HTR-8/SVneo (cell line): ENCODE results near the gene RASGEF1C.

ENCODE experiments used
- DNase-seq: peaks from one replicate; pipeline ENCODE4 v3.0.0; 2011; ENCODE audit warnings: low spot score, mixed read lengths; ENCODE audit not compliant: insufficient read length
- FAIRE-seq: peaks from 2 replicates; lab custom pipeline; 2011; peaks lifted over from hg19 to GRCh38; lab: Jason Lieb, UNC

Gene RASGEF1C

DNA sequence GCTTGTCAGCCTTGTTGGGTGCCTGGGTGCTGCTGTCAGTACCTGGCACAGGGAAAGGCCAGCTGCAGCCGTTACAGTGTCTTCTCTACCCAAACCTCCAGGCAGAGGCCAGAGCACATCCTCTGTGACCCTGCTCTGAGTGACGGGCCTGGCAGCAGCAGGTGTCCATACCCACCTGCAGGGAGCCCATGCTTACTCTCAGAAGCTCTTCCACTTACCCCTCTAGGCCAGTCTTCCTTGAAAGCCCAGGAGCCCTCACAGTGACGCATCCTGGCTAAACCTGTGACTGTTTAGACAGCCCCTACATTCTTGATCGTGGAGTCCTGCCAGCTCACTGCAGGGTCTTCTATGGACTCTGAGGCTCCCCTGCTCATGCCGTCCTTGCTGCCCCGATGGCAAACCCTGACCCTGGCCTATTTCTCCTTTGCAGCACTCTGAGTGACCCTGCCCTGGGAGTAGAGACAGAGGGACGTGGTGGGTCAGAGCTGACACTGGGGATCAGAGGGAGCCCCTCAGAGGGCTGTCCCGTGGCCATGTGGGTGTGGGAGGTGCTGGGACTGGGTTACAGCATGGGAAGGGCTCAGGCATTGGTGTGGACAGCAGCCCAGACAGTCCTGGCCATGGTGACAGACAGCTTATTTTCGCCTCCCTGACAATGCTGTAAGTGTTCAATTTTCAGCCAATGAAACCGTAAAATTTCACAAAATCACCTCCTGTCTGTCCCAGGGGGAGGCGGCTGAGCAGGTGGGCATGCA is 69.9 kb downstream of the RASGEF1C start:
- DNase-seq: no peak

DNA sequence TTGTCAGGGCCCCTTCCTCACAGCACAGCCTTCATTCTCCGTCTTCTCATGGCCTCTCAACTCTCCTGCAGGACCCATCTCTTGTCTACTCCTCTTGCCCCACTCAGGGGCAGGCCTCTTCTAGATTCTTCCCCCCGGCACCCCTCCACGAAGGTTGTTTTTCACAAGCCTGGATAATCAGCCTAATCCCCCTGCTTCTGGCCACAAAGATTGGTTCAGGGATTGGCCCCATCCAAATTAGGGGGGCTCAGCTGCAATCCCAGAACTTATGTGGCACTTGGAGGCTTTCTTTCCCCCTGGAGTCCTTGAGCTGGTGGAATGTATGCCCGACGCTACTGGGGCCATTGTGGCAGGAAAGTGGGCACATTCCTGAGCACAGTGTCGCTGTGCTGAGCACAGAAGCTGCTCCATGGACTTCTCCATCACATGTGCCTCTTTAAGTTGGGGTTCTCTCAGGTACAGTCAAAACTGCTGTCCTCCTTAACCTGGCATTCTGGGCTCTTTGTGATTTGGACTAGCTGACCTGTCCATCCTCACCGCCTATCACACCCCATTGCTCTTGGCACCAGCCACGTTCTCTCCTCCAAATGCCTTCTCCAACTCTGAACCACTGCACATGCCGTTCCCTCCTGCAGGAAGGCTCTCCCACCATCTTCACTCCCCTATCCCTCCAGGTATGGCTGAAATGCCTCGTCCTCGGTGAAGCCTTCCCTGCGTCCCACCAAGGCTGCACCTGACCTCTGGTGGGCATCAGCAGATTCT is 70.6 kb downstream of the RASGEF1C start:
- no peak for FAIRE-seq
- DNase-seq: no peak

More for the DNA sequence above, 69.9 kb downstream of the RASGEF1C start:
- no peak for FAIRE-seq

DNA sequence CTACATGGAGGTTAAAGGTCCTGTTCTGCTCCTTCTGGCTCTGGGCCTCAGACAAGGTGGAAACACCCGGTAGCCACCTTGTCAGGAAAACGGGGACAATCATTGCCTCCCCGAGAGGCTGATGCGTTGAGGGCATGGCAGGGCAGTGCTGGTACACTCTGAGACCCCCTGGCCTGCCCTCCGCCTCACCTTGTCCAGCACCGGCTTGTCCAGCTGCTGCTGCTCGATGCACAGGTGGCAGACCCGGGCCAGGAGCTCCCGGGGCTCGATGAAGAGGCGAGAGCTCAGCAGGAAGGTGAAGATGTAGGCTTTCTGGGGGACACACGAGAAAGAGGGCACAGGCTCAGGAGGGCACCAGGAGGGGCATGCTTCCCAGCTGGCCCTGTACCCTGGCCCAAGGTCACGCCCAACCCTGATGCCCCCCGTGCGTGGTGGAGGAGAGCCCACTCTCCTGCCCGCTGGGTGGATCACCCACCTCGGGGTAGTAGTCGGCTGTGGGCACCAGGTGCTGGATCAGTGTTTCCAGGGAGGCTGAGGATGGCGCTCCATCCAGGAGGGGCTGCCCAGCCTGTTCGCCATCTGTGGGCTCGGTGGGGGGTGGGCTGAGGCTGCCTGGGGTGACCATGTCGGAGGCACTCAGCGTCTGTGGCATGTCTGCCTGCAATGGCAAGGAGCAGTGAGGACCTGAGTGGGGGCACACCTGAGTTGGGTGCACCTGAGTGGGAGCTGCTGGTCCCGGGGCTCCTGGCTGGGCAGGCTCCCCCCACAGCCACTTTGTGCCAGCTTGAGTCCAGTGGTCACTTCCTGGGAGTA is 71.4 kb downstream of the RASGEF1C start:
- FAIRE-seq: no peak
- DNase-seq: no peak

DNA sequence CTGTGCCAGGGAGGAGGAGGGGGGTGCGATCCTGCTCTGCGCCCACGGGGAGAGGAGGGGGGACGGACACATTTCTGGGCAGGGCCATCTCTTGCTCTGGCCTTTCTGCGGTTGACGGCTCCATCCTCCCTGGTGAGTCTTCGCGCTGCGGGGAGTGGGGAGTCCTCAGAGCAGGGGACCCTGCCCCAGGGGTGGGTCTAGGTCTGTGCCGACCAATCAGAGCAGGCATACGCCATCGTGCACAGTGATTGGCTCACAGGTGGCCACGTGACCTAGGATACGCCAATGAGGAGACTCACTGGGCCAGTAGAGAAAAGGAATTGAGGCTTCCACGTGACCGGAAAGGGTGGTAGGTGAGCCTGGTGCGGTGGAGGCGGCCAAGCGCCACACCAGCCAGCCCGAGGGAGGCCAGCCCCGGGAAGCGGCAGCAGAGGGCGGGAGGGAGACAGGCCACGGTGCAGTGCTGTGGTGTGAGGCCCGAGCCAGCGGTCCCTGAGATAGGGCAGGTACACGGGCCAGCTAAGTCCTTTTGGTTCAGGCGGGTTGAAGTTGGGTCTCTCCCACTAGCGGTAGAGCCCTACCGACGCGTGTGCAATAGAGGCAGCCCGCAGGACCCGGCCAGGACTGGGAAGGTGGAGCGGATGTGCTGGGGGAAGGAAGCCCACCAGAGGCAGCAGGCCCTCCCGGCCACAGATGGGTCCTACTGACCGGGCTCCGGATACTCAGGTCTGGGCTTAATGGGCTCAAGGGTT is 72.2 kb downstream of the RASGEF1C start:
- FAIRE-seq: no peak
- DNase-seq: no peak

DNA sequence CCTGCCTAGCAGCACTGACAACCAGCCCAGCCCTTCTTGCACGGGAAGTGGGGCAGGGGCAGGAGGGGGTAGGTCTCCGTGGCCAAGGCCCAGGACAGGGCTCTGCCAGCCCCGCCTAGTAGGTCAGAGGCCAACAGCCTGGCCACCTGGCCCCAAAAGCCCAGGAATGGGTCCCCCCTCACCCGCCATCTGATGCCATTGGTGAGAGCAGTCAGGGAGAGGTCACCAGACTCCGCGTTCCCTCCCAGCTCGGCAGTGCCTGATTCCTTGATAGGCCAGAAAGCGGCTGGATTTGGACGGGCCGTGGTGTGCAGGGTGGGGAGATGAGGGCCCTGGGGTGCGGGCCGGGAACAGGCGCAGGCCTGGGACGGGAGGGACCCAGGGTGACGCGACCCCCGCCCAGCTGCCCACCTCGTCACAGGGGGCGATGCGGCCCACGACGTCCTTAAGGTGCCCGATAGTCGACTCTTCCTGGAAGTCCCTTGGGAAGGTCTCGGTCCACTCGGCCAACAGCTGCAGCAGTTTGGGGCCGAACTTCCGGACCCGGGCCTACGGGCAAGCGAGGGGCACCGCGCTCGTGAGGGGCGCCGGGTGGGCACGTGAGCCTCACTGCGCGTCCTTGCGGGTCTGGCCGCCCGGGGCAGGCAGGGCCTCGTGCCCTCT is 72.9 kb downstream of the RASGEF1C start:
- DNase-seq: no peak

DNA sequence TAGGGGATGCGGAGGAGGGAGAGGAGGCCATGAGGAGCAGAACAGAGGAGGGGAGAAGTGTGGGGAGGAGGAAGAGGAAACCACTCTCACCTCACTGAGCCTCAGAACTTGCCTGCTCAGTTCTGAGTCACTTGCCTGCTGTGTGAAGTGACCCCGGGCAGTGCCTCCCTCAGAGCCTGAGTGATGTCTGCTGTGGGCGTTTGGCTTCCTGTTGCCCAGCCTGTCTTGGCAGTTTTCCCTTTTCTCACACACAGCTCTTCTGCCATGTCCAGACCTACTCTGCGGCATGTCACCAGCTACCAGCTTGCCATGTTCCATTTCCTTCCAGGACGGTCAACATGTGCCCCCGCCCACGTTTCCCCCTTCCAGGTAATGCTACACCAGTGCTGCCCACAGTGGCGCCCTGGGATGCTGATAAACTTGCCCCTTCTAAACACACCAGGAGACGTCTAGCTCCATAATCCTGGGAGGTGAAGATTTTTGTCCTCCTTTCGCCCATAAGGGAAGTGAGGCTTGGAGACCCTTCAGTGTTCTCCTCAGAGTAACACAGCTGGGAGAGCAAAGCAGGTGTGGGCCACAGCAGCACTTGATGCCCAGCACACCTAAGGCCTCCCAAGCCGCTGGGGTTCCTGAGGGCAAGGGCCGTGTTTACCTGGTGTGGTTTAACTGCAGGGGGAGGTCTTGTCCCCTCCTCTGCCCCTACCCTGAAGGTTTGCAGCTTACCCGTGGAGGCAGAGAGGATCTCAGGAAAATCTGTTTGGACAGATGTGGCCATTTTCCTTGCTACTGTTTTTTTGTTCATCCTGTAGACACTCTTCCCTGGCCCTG is 73.7 kb downstream of the RASGEF1C start:
- FAIRE-seq (peak; percentile 67), DNase-seq (peak; percentile 71)

More for the DNA sequence above, 72.9 kb downstream of the RASGEF1C start:
- FAIRE-seq: no peak

DNA sequence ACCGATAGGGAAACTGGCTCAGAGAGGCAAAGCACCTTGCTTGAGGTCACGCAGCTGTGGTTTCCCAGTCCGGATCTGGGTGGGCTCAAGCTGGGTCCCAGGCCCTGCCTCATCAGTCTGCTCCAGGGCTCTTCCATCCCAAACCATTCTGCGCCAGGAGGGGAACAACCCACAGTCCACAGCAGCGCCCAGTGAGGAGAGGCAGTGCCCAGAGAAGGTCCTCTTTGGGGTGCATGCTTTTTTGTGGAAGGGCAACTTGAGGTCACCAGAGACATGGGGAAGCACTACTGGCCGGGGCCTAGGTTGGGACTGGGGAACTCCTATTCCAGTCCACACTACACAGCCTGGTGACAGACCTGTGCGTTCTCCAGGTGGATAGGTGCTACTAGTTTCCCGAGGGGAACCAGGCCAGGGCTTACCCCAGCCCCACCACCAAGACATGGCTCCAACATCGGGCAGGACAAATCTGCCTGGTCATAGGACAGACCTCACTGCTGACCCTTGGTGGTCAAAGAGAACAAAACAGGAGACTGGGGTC is 75.0 kb downstream of the RASGEF1C start:
- DNase-seq (no peak), FAIRE-seq (no peak)

DNA sequence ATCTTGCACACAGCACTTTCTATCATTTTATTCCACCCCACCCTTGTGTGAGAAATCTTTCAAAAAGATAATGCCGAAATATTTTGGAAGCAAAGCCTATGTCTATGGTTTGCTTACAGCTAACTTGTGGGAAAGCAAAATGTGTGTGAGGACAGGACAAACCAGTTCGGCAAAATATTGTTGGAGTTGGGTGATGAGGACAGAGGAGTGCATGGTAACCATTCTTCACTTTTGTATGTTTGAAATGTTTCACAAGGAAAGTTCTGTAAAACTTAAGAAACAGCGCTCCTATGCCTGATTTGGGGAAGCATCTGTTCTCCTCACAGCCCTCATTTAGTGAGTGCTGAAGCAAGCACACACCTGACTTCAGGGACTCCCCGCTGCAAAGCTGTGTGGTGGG is 75.5 kb downstream of the RASGEF1C start:
- DNase-seq (no peak), FAIRE-seq (peak; percentile 40)

DNA sequence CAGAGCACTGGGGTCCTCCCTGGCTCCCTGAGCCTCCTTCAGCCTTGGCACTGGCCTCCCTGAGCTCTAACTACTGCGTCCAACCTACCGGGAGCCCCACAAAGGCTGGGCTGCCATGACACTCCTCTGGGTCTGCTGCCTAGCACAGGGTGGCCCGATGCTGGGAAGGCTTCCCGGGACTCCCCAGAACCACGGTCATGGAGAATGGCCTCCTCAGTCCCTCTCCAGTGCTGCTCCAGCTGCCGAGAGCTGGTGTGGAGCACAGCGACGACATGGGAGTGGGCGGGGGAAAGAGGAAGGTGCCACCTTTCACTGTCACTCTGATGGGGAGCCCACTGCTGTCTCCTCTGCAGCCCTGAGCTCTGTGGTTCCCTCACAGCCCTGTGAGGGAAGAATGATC is 76.0 kb downstream of the RASGEF1C start:
- FAIRE-seq: no peak
- no peak for DNase-seq

DNA sequence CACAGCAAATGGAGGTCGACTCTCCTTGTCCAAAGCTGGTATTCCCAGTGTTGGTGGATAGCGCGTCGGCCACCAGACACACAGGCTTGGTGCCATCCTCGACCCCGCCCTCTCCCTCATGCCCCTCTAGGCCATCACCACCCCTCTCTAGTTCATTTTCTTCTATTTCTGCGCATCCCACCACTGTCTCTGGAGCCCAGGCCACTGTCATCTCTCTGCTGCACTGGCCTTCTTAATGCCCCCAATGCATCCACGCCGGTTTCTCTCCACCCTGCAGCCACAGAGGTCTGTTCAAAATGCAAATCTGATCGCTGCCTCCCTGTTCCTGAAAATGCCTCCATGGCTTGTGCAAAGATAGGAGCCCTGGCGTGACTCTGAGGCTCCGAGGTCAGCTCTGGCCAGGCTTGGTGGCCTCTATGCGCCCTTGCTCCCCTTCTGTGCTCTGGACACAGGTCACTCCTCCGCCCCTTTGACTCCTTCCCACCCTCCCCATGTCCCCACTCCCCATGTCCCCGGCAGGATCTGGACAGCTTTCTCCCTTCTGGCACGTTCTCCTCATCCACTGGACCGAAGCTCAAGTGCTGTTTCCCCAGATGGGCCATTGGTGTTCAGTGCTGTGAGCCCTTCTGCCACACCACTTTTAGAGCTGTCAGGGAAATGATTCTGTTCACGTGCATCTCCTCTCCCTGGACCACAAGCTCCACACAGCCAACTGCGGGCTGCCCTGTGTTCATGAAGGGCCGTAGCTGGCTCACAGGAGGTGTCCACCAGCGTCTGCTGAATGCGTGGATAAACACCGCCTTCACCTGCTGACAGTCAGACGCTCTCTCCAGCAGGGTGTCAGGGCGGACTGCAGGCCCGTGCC is 77.9 kb downstream of the RASGEF1C start:
- DNase-seq (no peak), FAIRE-seq (peak; percentile 63)

DNA sequence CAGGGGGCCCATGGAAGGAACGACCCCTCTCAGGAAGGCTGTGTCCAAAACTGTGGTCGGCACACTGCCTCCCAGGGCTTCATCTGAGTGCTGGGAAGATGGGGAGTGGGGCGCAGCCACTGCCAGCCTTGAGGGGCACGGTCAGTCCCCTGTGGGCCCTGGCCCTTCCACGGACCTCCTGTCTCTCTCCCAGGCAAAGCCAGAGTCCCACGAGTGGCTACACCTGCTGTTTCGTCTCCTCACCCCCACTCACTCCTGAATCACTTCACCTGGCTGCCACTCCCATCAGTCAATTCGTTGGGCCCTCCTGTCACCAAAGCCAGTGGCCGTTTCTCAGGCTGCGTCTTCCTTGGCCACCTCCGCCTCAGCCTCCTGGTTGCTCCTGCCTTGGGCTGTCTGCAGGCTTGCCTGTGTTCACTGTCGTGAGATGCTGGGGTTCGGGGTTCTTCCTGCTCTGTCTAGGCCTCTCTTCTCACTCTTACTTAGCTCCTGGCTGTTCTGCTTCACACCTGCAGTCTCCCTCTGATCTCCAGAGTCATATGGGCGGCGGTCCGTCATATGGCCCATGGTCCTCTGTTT is 78.6 kb downstream of the RASGEF1C start:
- DNase-seq (no peak), FAIRE-seq (no peak)

DNA sequence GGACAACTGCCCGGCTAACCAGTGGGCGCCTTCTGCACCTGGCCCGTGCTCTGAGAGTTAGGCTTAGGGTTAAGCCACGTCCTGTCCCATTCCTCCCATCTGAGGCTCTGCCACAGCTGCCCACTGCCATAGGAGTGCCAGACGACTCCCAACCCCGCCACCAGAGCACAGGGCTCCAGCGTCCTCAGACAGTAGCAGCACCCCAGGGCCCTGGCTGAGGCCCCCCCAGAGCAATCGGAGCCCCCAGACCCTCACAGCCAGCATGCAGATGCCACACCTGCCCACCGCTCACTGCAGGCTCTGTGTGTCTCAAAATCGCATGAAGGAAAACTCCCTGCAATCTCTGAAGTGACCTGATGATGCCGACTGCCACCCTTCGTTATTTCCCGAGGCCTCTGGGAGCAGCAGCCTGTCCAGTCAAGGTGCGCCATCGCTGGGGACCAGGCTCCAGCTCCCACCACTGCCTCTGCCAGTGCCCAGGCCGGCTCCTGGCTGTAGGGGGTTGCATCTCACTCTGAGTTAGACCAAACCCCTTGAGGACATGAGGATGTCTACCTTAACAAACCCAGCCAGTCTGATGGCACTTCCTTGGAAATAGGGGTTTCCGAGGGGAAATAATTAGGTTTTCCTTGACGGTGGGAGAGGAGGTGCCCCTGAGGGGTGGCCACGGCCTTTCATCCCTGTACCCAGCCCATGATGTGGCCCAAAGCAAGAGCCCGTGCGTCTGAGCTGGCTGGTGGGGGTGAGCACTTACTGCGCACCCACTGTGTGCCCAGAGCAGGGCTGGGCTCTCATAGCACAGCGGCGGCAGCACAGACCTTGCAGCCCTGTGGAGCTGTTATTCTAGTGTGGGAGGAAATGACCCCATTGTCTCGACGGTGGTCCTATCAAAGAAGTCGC is 79.5 kb downstream of the RASGEF1C start:
- DNase-seq (no peak), FAIRE-seq (no peak)

DNA sequence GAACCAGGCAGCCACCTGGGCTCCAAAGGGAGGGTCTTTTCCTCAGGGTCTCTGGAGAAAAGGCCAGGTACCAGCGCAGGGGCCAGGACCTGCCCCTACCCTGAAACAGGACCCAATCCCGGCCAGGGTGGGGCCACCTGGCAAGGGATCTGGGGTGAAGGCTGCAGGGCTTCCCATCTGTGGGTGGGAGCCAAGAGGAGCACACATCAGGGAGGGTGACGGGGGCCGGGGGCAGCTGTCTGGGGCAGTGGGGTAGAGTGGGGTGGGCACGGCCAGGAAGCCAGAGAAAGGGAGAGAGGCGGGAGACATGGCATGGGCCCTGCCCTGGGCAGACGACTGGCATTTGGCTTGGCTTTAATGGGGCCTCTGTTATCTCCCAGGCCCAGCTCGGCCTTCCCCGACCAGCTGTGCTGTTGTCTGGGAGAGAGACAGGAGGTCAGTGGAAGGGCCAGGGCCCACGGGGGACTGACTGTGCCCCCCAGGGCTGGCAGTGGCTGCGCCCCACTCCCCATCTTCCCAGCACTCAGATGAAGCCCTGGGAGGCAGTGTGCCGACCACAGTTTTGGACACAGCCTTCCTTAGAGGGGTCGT is 80.2 kb downstream of the RASGEF1C start:
- no peak for FAIRE-seq
- no peak for DNase-seq

DNA sequence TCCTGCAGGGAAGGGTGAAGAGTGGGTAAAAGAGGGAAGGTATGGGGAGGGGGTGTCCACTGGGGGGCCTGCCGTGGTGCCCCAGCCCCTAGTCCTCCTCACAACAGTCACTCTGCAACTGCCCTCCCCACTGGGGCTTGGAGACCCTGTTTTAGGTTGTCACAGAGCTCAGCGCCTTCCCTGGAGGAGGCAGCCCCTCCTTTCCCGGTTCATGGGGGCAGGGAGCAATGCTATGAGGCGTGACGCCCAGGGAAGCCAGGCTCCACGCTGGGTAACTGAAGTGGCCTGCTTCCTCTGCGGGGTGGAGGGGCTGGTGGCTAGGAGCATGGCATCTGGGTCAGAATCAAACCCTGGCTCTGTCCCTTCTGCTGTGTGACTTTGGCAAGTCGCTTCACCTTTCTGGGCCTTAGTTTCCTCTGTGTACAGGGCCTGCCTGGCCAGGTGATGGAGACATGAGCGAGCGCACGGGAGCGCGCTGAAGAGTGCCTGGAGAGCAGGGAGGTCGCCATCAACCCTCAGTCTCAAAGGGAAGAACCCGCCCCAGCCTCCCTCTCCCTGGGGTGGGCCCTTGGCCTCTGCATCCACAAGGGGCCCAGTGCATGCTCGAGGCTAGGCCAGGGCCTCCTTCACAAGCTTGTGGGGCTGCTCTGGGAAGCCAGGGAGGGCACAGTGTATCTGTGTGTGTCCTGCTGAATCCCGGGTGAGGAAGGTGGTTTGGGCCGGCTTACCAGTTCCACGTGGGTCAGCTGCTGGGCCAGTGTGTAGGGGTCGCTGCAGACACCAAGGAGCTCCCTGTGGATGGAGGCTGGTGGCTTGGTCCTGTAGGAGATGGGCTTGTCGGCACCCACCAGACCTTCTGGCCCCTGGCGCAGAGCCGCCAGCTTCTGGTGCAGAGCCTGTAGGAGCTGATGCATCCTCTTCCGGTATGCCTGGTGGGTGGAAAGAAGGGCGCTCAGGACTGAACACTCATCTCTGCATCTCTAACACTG is 81.0 kb downstream of the RASGEF1C start:
- no peak for FAIRE-seq
- DNase-seq: no peak
